Middle frontal gyrus (tissue), 1 donor: ENCODE data around the gene CXorf49B.

Source experiments
- DNase-seq: peaks from one replicate; pipeline ENCODE4 v3.0.0-alpha.2; 2015; ENCODE audit warnings: low spot score; ENCODE audit errors: extremely low spot score

The CXorf49B gene

DNA sequence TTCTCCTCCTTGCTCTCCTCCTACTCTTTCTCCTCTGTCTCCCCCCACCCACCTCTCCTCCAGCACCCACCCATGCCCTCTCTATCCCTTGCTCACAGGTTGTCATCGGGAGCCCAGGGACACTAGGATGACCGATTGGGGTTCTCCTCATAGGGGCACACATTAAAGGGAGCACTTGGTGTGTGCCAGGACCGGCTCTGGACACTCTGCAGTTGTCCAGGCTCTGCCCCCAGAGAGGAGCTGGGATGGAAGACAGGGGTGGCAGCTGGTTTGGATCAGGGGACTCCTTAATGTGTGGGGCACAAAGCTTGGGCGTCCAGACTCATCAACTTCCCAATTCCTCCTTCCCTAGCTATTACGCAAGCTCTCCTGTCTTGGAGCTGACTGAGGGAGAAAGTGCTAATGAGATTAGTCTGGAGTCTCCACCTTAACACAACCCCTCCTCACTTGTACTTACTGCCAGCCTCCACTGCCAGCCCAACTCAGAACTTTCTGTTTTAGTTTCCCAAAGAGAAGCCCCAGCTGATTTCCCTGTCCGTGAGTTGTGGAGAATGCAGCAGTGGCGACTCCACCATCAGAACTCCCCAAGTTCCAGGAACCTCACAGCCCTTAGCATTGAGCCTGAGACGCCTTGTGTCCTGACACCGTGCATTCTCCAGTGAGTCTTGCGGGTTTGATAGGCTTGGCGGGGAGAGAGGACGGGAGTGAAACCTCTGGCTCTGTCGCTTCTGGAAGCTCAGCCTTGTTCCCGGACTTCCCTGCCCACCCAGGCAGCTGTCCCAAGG lies 52.2 kb downstream of the CXorf49B start:
- no peak for DNase-seq

DNA sequence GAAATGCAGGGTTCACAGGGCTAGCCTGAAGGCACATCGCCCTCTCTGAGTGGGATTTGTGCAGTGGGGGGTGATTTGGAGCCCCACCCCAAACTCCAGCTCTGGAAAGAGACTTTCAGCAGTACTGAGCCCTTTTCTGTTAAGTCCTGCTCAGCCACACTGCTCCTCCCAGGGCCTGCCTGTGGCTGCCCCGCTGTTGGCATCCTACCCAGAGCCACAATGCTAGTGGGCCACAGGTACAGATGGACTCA lies 52.7 kb downstream of the CXorf49B start:
- no peak for DNase-seq
